GM18858 (cell line): ENCODE results near the gene ACTBL2.
"Not testable (repeated sequence)": the region's sequence is repeated elsewhere in the genome, so short reads cannot be mapped to it uniquely, and the experiment has no call there.

ENCODE experiments used
- ATAC-seq: cut with Tn5 transposase; IDR thresholded peaks from one replicate; pipeline ENCODE4 v1.9.1; 2021; ENCODE audit not compliant: unreplicated experiment

ACTBL2 gene

GRCh38 chr5:57494104-57495098 is 11.8 kb upstream of the ACTBL2 start:
- no peak for ATAC-seq

DNA sequence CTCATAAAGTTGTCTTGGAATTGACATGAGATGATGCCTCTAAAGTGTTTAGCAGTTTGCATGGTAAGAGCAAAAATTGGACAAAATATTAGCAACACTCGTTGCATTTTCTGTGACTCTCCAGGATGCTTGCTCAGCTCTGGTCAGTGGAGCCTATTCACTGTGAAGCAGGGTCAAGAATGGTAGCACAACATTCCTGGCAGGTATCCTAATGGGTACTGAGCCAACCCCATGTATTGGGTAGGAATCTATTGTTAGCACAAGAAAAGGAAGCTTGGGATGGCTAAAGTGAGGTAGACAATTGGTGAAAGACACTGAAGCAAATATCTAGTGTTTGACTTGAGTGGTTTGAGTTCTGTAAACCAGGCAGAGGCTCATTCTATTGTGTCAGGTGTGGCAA is 10.4 kb upstream of the ACTBL2 start:
- no peak for ATAC-seq

GRCh38 chr5:57492632-57493031 is 10.0 kb upstream of the ACTBL2 start:
- no peak for ATAC-seq

GRCh38 chr5:57491369-57491965 is 8.9 kb upstream of the ACTBL2 start:
- ATAC-seq: no peak

GRCh38 chr5:57488215-57488955 is 5.8 kb upstream of the ACTBL2 start:
- ATAC-seq: peak; percentile 77

GRCh38 chr5:57486027-57486602 is 3.5 kb upstream of the ACTBL2 start:
- ATAC-seq: no peak

- ATAC-seq: no peak
Measured at GRCh38 chr5:57478826-57479225, 3.8 kb downstream of the ACTBL2 start.

- no peak for ATAC-seq
Measured at GRCh38 chr5:57476601-57477056, 6.0 kb downstream of the ACTBL2 start.

- ATAC-seq: no peak
Measured at GRCh38 chr5:57470339-57470738, 12.3 kb downstream of the ACTBL2 start.

DNA sequence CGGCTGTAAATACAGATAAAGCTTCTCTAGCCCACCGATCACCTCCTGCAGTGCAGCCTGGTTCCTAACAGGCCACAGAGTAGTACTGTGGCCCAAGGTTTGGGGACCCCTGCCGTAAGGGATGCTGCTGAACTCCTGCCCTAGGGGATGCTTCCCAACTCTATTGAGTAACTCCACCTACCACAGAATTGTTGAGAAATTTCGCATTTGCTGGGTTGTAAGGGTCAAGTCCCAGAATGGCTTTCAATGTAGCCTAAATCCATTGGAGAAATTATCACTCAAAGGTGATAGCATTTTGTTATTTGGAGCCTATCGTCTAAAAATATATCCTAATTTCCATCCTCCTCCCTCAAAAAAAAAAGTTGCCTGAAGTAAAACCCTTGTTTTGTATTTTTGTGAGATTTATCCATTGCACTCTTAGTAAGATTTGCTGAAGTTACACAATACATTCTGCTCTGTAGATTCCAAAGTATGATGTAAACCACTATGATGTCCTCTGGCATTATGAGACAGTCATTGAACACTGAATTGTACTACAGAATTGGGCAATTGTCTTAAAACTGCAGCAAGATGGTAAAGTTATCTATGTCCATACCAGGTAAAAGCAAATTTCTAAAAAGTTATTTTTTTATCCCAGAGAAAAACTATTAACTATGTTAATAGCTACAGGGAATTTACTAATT is 14.0 kb downstream of the ACTBL2 start:
- ATAC-seq: no peak

DNA sequence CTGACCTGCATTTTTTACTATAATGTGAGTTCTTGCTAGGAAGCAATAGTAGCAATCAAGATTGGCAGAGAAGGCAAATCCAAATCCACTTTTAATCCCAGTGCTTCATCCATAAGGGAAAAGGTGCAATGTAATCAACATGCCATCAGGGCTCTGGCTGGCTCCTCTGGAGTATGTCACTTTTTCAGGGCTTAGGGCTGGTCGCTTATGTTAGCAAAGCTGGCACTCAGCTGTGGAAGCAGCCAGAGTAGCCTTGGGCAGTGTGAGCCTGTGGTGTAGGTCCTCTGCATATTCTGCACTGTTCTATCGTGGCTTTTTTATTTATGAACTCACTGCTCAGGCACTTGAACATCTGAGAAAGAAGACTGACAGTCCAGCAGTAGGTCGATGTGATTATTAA is 16.1 kb downstream of the ACTBL2 start:
- no peak for ATAC-seq

- ATAC-seq: not testable (repeated sequence)
Measured at GRCh38 chr5:57460056-57460455, 22.6 kb downstream of the ACTBL2 start.

DNA sequence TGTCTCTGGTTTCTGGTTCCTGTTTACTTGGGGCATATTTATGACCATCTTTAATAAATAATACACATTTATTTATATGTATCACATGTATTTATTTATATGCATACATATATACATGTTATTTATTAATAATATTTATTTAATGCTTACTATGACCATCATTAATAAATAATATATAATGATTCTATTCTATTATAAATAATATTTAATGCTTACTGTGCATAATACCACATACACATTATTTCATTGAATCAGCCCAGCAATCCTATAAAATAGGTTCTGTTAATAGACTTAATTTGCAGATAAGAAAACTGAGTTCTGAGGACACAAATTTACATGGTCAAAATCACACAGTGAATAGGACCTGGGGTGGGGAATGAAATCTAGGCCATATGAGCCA is 24.2 kb downstream of the ACTBL2 start:
- no peak for ATAC-seq

GRCh38 chr5:57456531-57457135 is 26.0 kb downstream of the ACTBL2 start:
- ATAC-seq: no peak

GRCh38 chr5:57455511-57456455 is 26.8 kb downstream of the ACTBL2 start:
- no peak for ATAC-seq

- ATAC-seq: no peak
Measured at GRCh38 chr5:57454896-57455295, 27.7 kb downstream of the ACTBL2 start.

- no peak for ATAC-seq
Measured at GRCh38 chr5:57453728-57454127, 28.9 kb downstream of the ACTBL2 start.

DNA sequence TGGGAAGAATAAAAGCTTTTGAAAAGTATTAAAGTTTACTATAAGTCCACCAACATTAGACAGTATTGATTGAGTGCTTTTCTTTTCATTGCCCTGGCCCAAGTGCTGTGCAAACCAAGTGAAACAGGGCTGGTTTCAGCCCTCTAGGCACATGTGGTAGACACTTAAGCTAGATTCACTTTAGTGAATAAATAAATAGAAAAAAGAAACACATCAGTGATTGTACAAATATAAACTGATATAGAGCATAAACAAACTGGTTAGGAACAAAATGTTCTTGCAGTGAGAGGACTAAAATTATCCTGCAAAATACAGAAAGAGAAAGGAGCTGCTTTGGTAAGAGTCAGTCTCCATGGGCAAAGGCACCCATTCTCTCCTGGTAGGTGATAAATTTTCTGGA is 29.7 kb downstream of the ACTBL2 start:
- ATAC-seq: no peak
